HCT116 (cell line): ENCODE measurements around the gene PRDX6. TPM values are rescaled to one million over a fixed set of nuclear protein-coding genes. Genes with fewer than 3 reads are reported as not detected.
A peak's percentile ranks its signal among the peaks of the same experiment; 100 is the strongest.

Experiments used
- ATAC-seq: fragments of 200-7000 bp; cut with Tn5 transposase; 2 replicates; pipeline ENCODE4 v1.9.1; 2020; ENCODE audit warnings: mild to moderate bottlenecking, moderate library complexity
- BruUV-seq: library from RNA; stranded (reverse); fragments of 400-500 nt; replicated peaks from 2 replicates; lab custom pipeline; 2021; lab: Mats Ljungman, UMichigan
- CTCF ChIA-PET: fragments of 300-600 bp; sonication (Branson Sonifier 250); formaldehyde crosslinking; loops from one replicate; lab custom pipeline; 2021; ENCODE audit warnings: antibody characterized with exemption; lab: Charles Lee
- POLR2A ChIA-PET: fragments of 300-600, 350-600 bp; sonication (Branson Sonifier 250); formaldehyde crosslinking; loops from one replicate; lab custom pipeline; 2021; ENCODE audit warnings: antibody characterized with exemption; lab: Charles Lee
- RAD21 ChIA-PET, 2 experiments: fragments of 300-600 bp; sonication (Branson Sonifier 250); formaldehyde crosslinking; loops; one replicate each; lab custom pipeline; 2023; ENCODE audit warnings: low total read pairs in 2 of 2; ENCODE audit not compliant: uncharacterized antibody in 2 of 2, unreplicated experiment in 2 of 2, low non-redundant PET in 1 of 2; lab: Charles Lee
- DNase-seq: peaks from one replicate; pipeline ENCODE4 v3.0.0-alpha.2; 2010; ENCODE audit warnings: low read depth, low spot score
- H2AFZ ChIP-seq: fragments of 200-600 bp; shearing (Covaris generic), sonication (generic); 2 replicates; pipeline ENCODE4 v1.6.1; 2017; ENCODE audit warnings: low read depth, mixed run types, mixed read lengths, antibody characterized with exemption, low read length; ENCODE audit not compliant: poor library complexity, severe bottlenecking
- H3K27ac ChIP-seq: 2 replicates; pipeline ENCODE4 v1.5.1; 2012; ENCODE audit warnings: low read depth, low read length
- H3K27me3 ChIP-seq: fragments of 200-600 bp; sonication (generic); 2 replicates; pipeline ENCODE4 v1.6.1; 2016; ENCODE audit warnings: mixed run types, low read length, mixed read lengths; ENCODE audit not compliant: insufficient read depth
- H3K36me3 ChIP-seq, 2 experiments: fragments of 200-500 bp in 1 of 2; fragments of 200-600 bp in 1 of 2; sonication (Bioruptor generic) in 1 of 2; sonication (generic) in 1 of 2; 2 replicates each; pipeline versions ENCODE4 v1.5.1 to v1.6.1; 2014 to 2016; ENCODE audit warnings: low read length in 2 of 2, inconsistent platforms in 1 of 2, mixed read lengths in 1 of 2, mixed run types in 1 of 2; ENCODE audit not compliant: insufficient read depth in 2 of 2, control insufficient read depth in 1 of 2
- H3K4me1 ChIP-seq, 2 experiments: fragments of 200-600 bp in 1 of 2; sonication (generic) in 1 of 2; 2 replicates each; pipeline versions ENCODE4 v1.5.1 to v1.6.1; 2012 to 2017; ENCODE audit warnings: low read length in 2 of 2, inconsistent platforms in 1 of 2, mild to moderate bottlenecking in 1 of 2, mixed read lengths in 1 of 2, mixed run types in 1 of 2, moderate library complexity in 1 of 2; ENCODE audit not compliant: insufficient read depth in 2 of 2, control insufficient read depth in 1 of 2
- H3K4me2 ChIP-seq: fragments of 200-600 bp; sonication (generic); 2 replicates; pipeline ENCODE4 v1.6.1; 2017; ENCODE audit warnings: mixed run types, low read length, mixed read lengths
- H3K4me3 ChIP-seq, 2 experiments: fragments of 200-600 bp in 1 of 2; sonication (generic) in 1 of 2; replicated peaks in 1 of 2; 2 replicates each; pipeline ENCODE4 v1.5.1; 2011 to 2016; ENCODE audit warnings: low read length in 2 of 2, control low read depth in 1 of 2, low read depth in 1 of 2, mild to moderate bottlenecking in 1 of 2, mixed read lengths in 1 of 2, mixed run types in 1 of 2
- H3K79me2 ChIP-seq: fragments of 200-600 bp; sonication (generic); 2 replicates; pipeline ENCODE4 v1.6.1; 2017; ENCODE audit warnings: mild to moderate bottlenecking, mixed run types, low read length, moderate library complexity, mixed read lengths; ENCODE audit not compliant: insufficient read depth
- H3K9ac ChIP-seq: fragments of 200-600 bp; sonication (generic); 2 replicates; pipeline ENCODE4 v1.6.1; 2016; ENCODE audit warnings: low read length, mixed read lengths
- H3K9me2 ChIP-seq: fragments of 200-600 bp; sonication (generic), shearing (Covaris generic); 2 replicates; pipeline ENCODE4 v1.6.1; 2017; ENCODE audit warnings: mixed run types, mild to moderate bottlenecking, moderate library complexity; ENCODE audit not compliant: insufficient read depth
- H3K9me3 ChIP-seq, 2 experiments: fragments of 200-500 bp in 1 of 2; fragments of 200-600 bp in 1 of 2; sonication (Bioruptor generic) in 1 of 2; sonication (generic) in 1 of 2; 2 replicates each; pipeline ENCODE4 v1.6.1; 2014 to 2017; ENCODE audit warnings: low read length in 2 of 2, mixed read lengths in 2 of 2, inconsistent platforms in 1 of 2, low read depth in 1 of 2, mild to moderate bottlenecking in 1 of 2, mixed run types in 1 of 2, moderate library complexity in 1 of 2; ENCODE audit not compliant: control insufficient read depth in 1 of 2, insufficient read depth in 1 of 2
- H4K20me1 ChIP-seq: fragments of 200-600 bp; sonication (generic), shearing (Covaris generic); 2 replicates; pipeline ENCODE4 v1.6.1; 2017; ENCODE audit warnings: mixed run types, mild to moderate bottlenecking, moderate library complexity; ENCODE audit not compliant: insufficient read depth
- ELF1 ChIP-seq: IDR thresholded peaks from 2 replicates; pipeline ENCODE4 v1.6.1; 2012; ENCODE audit warnings: low read depth, borderline replicate concordance
- EZH2phosphoT487 ChIP-seq: fragments of 200-600 bp; IDR thresholded peaks from 2 replicates; pipeline ENCODE4 v1.6.1; 2018; ENCODE audit warnings: antibody characterized with exemption, borderline replicate concordance
- FOSL1 ChIP-seq: IDR thresholded peaks from 2 replicates; pipeline ENCODE4 v1.6.1; 2012; ENCODE audit warnings: low read depth
- JUND ChIP-seq: IDR thresholded peaks from 2 replicates; pipeline ENCODE4 v1.6.1; 2012
- POLR2A ChIP-seq: IDR thresholded peaks from 2 replicates; pipeline ENCODE4 v1.7.0; 2011; ENCODE audit warnings: borderline replicate concordance; ENCODE audit not compliant: insufficient read depth, insufficient read length; ENCODE audit errors: extremely low read depth
- RAD21 ChIP-seq: IDR thresholded peaks from 2 replicates; pipeline ENCODE4 v1.6.1; 2012; ENCODE audit warnings: low read depth, mild to moderate bottlenecking
- SIN3A ChIP-seq: IDR thresholded peaks from 2 replicates; pipeline ENCODE4 v1.6.1; 2012; ENCODE audit warnings: low read depth
- SRF ChIP-seq: IDR thresholded peaks from 2 replicates; pipeline ENCODE4 v1.6.1; 2012; ENCODE audit warnings: low read depth
- YY1 ChIP-seq: IDR thresholded peaks from 2 replicates; pipeline ENCODE4 v1.6.1; 2011; ENCODE audit warnings: low read length, low read depth, moderate library complexity, mild to moderate bottlenecking; ENCODE audit not compliant: insufficient replicate concordance; ENCODE audit errors: extremely low read depth
- ZFX ChIP-seq: fragments of 450-650 bp; IDR thresholded peaks from 2 replicates; pipeline ENCODE4 v1.6.1; 2017
- intact Hi-C: fragments of 100-400 bp; cut with micrococcal nuclease; formaldehyde crosslinking; loops from 2 replicates; pipeline ENCODE4 v1.10.0; 2022
- total RNA-seq: library from RNA; stranded (reverse); gene quantifications from one replicate; pipeline ENCODE4 v1.2.1, GENCODE V29; 2021; ENCODE audit not compliant: unreplicated experiment
- TF ChIP-seq, protein P1 (sequence below), 3 experiments: fragments of 200-600 bp in 1 of 3; sonication (generic) in 1 of 3; IDR thresholded peaks in 2 of 3; conservative IDR thresholded peaks in 1 of 3; 2 replicates each; pipeline ENCODE4 v1.5.1; 2012 to 2017; ENCODE audit warnings: low read depth in 2 of 3, low read length in 2 of 3, antibody characterized with exemption in 1 of 3, borderline replicate concordance in 1 of 3, control low read depth in 1 of 3, mild to moderate bottlenecking in 1 of 3, mixed read lengths in 1 of 3, mixed run types in 1 of 3, moderate library complexity in 1 of 3; ENCODE audit not compliant: insufficient read depth in 1 of 3

Gene PRDX6
- total RNA-seq, 1 experiment from 2014 or later = 286 TPM

GRCh38 chr1:173505391-173505790, 28.3 kb downstream of the PRDX6 start:
- Histone ChIP-seq H3K4me3 (no peak overlapping the region), H3K36me3 (no peaks in the 10 kb centered on the region), H3K9ac (no peak overlapping the region), H3K27ac (no peak overlapping the region), H2AFZ (no peak overlapping the region), H3K9me3 (no peaks in the 10 kb centered on the region), H3K9me2 (no peaks in the 10 kb centered on the region), H4K20me1 (no peaks in the 10 kb centered on the region), H3K4me2 (no peak overlapping the region), H3K79me2 (no peaks in the 10 kb centered on the region), H3K27me3 (no peaks in the 10 kb centered on the region), H3K4me1 (peaks cover 9 to 19% of the 10 kb centered on the region in 2 experiments)
- ChIA-PET CTCF (no interaction called here), POLR2A (no interaction called here), RAD21 (no interaction called here)
- ATAC-seq = no peak
- BruUV-seq = no TSS peak
- intact Hi-C loops = no loop called here
- no peak for DNase-seq
- TF ChIP-seq, protein P1, sequence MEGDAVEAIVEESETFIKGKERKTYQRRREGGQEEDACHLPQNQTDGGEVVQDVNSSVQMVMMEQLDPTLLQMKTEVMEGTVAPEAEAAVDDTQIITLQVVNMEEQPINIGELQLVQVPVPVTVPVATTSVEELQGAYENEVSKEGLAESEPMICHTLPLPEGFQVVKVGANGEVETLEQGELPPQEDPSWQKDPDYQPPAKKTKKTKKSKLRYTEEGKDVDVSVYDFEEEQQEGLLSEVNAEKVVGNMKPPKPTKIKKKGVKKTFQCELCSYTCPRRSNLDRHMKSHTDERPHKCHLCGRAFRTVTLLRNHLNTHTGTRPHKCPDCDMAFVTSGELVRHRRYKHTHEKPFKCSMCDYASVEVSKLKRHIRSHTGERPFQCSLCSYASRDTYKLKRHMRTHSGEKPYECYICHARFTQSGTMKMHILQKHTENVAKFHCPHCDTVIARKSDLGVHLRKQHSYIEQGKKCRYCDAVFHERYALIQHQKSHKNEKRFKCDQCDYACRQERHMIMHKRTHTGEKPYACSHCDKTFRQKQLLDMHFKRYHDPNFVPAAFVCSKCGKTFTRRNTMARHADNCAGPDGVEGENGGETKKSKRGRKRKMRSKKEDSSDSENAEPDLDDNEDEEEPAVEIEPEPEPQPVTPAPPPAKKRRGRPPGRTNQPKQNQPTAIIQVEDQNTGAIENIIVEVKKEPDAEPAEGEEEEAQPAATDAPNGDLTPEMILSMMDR (IDR thresholded peaks at IDR 0.05 in 2 of 3, conservative IDR thresholded peaks at IDR 0.05 in 1 of 3; ENCODE audit: borderline replicate concordance in 1 of 3, insufficient read depth in 1 of 3, low read depth in 2 of 3, low read length in 2 of 3) = no peak
- no peak for TF ChIP-seq ZFX
- no peak for TF ChIP-seq JUND
- no peak for TF ChIP-seq POLR2A
- no peak for TF ChIP-seq ELF1
- TF ChIP-seq SRF = no peak
- TF ChIP-seq SIN3A = no peak
- TF ChIP-seq FOSL1 = no peak
- no peak for TF ChIP-seq YY1

DNA sequence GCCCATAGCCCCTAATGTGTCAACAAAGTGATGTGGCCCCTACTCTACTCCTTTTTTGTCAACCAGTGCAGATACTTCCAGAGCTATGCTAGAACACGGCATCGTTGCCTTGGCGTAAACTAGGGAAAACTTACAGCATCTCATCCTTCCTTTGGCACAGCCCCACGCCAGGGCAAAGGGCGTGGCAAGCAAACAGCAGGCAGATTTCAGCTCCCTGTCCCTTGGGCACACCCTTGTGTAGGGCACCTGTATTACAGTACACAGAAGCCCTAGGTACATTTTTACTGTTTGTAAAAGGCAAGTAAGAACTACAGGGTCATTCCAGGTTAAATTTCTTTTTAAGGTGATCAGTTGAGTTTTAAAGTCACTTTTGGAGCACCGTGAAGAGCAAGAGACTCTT, 29.3 kb downstream of the PRDX6 start:
- ATAC-seq (peak; percentile 84), DNase-seq (peak; percentile 10)
- ChIA-PET RAD21 (no interaction called here), CTCF (no interaction called here), POLR2A (no interaction called here)
- peak; percentile 62 for TF ChIP-seq RAD21
- TF ChIP-seq ZFX = no peak
- no peak for TF ChIP-seq EZH2phosphoT487
- TF ChIP-seq, protein P1 (IDR thresholded peaks at IDR 0.05 in 2 of 3, conservative IDR thresholded peaks at IDR 0.05 in 1 of 3; ENCODE audit: borderline replicate concordance in 1 of 3, insufficient read depth in 1 of 3, low read depth in 2 of 3, low read length in 2 of 3) = peak; percentile 24 to 59 (median 56); a peak in 5 of 6 replicates
- no peak for TF ChIP-seq FOSL1
- Histone ChIP-seq H4K20me1 (no peaks in the 10 kb centered on the region), H2AFZ (peak overlapping the region; percentile 36), H3K4me3 (no peak overlapping the region), H3K9ac (no peak overlapping the region), H3K27me3 (no peaks in the 10 kb centered on the region), H3K36me3 (no peaks in the 10 kb centered on the region), H3K79me2 (no peaks in the 10 kb centered on the region), H3K9me2 (no peaks in the 10 kb centered on the region), H3K27ac (no peak overlapping the region), H3K4me2 (peak overlapping the region; percentile 47), H3K9me3 (no peaks in the 10 kb centered on the region), H3K4me1 (peaks cover 9 to 19% of the 10 kb centered on the region in 2 experiments)
- BruUV-seq = no TSS peak
- intact Hi-C loops = no loop called here
